Epithelial cell of esophagus (primary cell): Measurements from ENCODE around the gene FTO.

ENCODE experiments used
- DNase-seq: peaks from one replicate; pipeline ENCODE4 v3.0.0; 2010; ENCODE audit warnings: low read depth
- H3K4me3 ChIP-seq: 2 replicates; pipeline ENCODE4 v1.5.1; 2011; ENCODE audit warnings: mild to moderate bottlenecking, low read length, control low read depth
- CTCF ChIP-seq: IDR thresholded peaks from 2 replicates; pipeline ENCODE4 v1.5.1; 2011; ENCODE audit warnings: low read depth, mild to moderate bottlenecking, low read length, control low read depth, inconsistent platforms; ENCODE audit not compliant: insufficient read depth; ENCODE audit errors: missing control alignments

FTO gene

GRCh38 chr16:54062361-54063278, 358.7 kb downstream of the FTO start:
- DNase-seq = no peak
- no peak overlapping the region for H3K4me3 ChIP-seq
- no peak for TF ChIP-seq CTCF

GRCh38 chr16:54063279-54063773, 359.4 kb downstream of the FTO start:
- no peak for TF ChIP-seq CTCF
- DNase-seq = no peak
- H3K4me3 ChIP-seq = no peak overlapping the region

GRCh38 chr16:54066451-54067105, 362.6 kb downstream of the FTO start:
- TF ChIP-seq CTCF = no peak
- peak; percentile 38 for DNase-seq

DNA sequence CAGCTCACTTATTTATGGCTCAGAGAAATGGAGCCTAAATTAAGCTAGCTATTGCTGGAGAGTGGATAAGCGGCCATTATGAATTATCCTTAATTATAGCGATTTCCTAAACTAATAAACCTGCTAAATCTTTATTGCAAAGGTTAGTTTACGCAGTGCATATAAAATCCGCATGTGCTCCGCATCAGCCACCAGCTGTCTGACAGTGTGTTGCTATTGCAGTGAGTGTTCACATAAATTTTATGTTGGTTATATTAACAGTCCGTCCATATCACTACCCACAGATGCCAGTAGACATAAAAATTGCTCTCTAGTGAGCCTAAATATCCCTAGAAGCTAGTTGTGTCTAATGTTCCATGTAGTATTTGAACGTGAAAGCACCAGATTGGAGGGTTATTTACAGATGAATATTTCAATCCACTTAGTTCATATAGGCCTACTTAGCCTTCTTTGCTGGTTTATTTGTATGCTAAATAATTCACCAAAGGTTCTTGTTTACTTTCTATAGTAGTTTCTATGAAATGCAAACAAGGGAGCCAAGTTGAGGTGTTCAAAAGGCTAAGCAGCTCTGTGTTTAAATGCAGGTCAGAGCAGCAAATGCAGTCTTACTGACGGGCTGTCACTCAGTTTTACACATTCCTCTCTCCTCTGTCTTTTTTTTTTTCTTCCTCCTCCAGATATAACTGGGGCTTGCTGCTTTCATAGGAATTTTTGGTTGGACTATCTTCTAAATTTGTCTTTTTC, 363.5 kb downstream of the FTO start:
- no peak for DNase-seq
- H3K4me3 ChIP-seq = no peak overlapping the region
- no peak for TF ChIP-seq CTCF

More at GRCh38 chr16:54066451-54067105, 362.6 kb downstream of the FTO start:
- no peak overlapping the region for H3K4me3 ChIP-seq

DNA sequence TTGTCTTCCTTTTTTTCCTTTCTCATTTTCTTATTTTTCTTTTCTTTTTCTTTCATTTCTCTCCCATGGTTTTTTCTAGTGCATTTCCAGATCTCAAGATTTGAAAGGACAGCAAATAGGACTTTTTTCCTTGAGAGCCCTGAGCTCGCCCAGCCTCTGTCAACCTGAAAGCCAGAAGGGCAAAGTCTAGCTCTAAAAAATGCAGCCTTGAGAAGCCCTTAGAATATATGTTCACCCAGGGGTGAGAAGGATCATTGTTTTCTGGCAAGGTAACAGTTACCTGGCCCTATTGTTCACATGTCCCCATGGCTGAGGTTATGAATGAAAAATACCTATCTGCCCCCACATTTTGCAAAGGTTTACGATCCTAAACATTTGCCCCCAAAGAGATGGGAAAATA, 364.3 kb downstream of the FTO start:
- no peak for TF ChIP-seq CTCF
- no peak for DNase-seq
- no peak overlapping the region for H3K4me3 ChIP-seq

- no peak for TF ChIP-seq CTCF
Measured at GRCh38 chr16:54069601-54070239, 365.8 kb downstream of the FTO start.

More at GRCh38 chr16:54069601-54070239, 365.8 kb downstream of the FTO start:
- no peak for DNase-seq
- no peak overlapping the region for H3K4me3 ChIP-seq
